Naive thymus-derived CD4-positive, alpha-beta T cell (primary cell): ENCODE data around the gene DUSP8. TPM values are rescaled to one million over a fixed set of nuclear protein-coding genes. Genes with fewer than 3 reads are reported as not detected.

Experiments
- ATAC-seq: fragments of 150-1000 bp; cut with Tn5 transposase; 2 replicates; pipeline ENCODE4 v1.10.0; 2021; ENCODE audit warnings: mild to moderate bottlenecking, moderate library complexity
- CTCF ChIA-PET: fragments of 350-600 bp; sonication (Branson Sonifier 250); formaldehyde crosslinking; loops from one replicate; lab custom pipeline; 2021; ENCODE audit warnings: antibody characterized with exemption; lab: Charles Lee
- POLR2A ChIA-PET: fragments of 350-600 bp; sonication (Branson Sonifier 250); formaldehyde crosslinking; loops from one replicate; lab custom pipeline; 2021; ENCODE audit warnings: antibody characterized with exemption, inconsistent platforms; lab: Charles Lee
- DNase-seq, 9 donors: peaks; one replicate each; pipeline versions ENCODE4 v3.0.0 to v3.0.0-alpha.2; 2020 to 2022; ENCODE audit warnings: mixed read lengths in 1 of 9
- H3K27ac ChIP-seq: one replicate; pipeline ENCODE4 v1.7.0; 2013; ENCODE audit warnings: mild to moderate bottlenecking, low read depth, low read length, moderate library complexity
- H3K27me3 ChIP-seq, 2 donors: one replicate each; pipeline ENCODE4 v1.7.0; 2013; ENCODE audit warnings: low read length in 2 of 2, mild to moderate bottlenecking in 2 of 2, moderate library complexity in 2 of 2; ENCODE audit not compliant: control insufficient read depth in 2 of 2, insufficient read depth in 2 of 2
- H3K36me3 ChIP-seq, 3 experiments: 1 replicate in 2 of 3; 2 replicates in 1 of 3; pipeline ENCODE4 v1.7.0; 2013; ENCODE audit warnings: low read length in 3 of 3, mild to moderate bottlenecking in 3 of 3, moderate library complexity in 1 of 3; ENCODE audit not compliant: insufficient read depth in 3 of 3, control insufficient read depth in 2 of 3
- H3K4me1 ChIP-seq, 2 donors: one replicate each; pipeline ENCODE4 v1.7.0; 2013; ENCODE audit warnings: low read length in 2 of 2, mild to moderate bottlenecking in 2 of 2, moderate library complexity in 1 of 2; ENCODE audit not compliant: control insufficient read depth in 2 of 2, insufficient read depth in 2 of 2
- H3K4me3 ChIP-seq: 2 replicates; pipeline ENCODE4 v1.7.0; 2013; ENCODE audit warnings: mild to moderate bottlenecking, low read length
- H3K9me3 ChIP-seq, 3 experiments: 1 replicate in 2 of 3; 2 replicates in 1 of 3; pipeline ENCODE4 v1.7.0; 2013; ENCODE audit warnings: low read length in 3 of 3; ENCODE audit not compliant: control insufficient read depth in 2 of 3
- H3K27ac Mint-ChIP-seq, 9 donors: one replicate each; pipeline ENCODE4 v1.8.0; 2020 to 2022; ENCODE audit warnings: mixed read lengths in 9 of 9, mild to moderate bottlenecking in 8 of 9, moderate library complexity in 5 of 9, inconsistent platforms in 2 of 9
- H3K27me3 Mint-ChIP-seq, 5 donors: one replicate each; pipeline ENCODE4 v1.8.0; 2021 to 2022; ENCODE audit warnings: mixed read lengths in 5 of 5, mild to moderate bottlenecking in 1 of 5
- H3K36me3 Mint-ChIP-seq, 5 donors: one replicate each; pipeline ENCODE4 v1.8.0; 2020 to 2022; ENCODE audit warnings: mixed read lengths in 5 of 5, mild to moderate bottlenecking in 3 of 5, inconsistent platforms in 1 of 5
- H3K4me1 Mint-ChIP-seq, 7 donors: one replicate each; pipeline ENCODE4 v1.8.0; 2020 to 2022; ENCODE audit warnings: mixed read lengths in 7 of 7, mild to moderate bottlenecking in 3 of 7, inconsistent platforms in 1 of 7
- H3K4me3 Mint-ChIP-seq, 10 donors: one replicate each; pipeline ENCODE4 v1.8.0; 2020 to 2022; ENCODE audit warnings: mild to moderate bottlenecking in 10 of 10, mixed read lengths in 10 of 10, moderate library complexity in 6 of 10, inconsistent platforms in 2 of 10
- H3K9me3 Mint-ChIP-seq, 11 donors: one replicate each; pipeline ENCODE4 v1.8.0; 2020 to 2022; ENCODE audit warnings: mixed read lengths in 11 of 11, mild to moderate bottlenecking in 4 of 11, inconsistent platforms in 1 of 11, moderate library complexity in 1 of 11
- intact Hi-C, 2 donors: fragments of 100-400 bp; cut with micrococcal nuclease; formaldehyde crosslinking; loops; one replicate each; pipeline ENCODE4 v1.15.1; 2023
- polyA plus RNA-seq, 2 donors: library from polyadenylated mRNA; unstranded; fragments of 300-500 nt; fragmentation: Illumina TruSeq; gene quantifications; one replicate each; pipeline ENCODE4 v1.2.3, GENCODE V29; 2021
- total RNA-seq, 6 experiments: library from RNA in 5 of 6; stranded (reverse) in 5 of 6; gene quantifications; 1 replicate in 5 of 6; 2 replicates in 1 of 6; pipeline ENCODE4 v1.2.3 and lab custom pipeline; 2021 to 2026

The DUSP8 gene
- total and polyA plus RNA-seq, 7 experiments from 2014 or later: 0.22 to 79.3 (median 3.9) TPM

GRCh38 chr11:1532606-1533341 is 39.3 kb downstream of the DUSP8 start:
- H3K27me3 Mint-ChIP-seq: peaks cover 0 to 1% (median 0%) of the 10 kb centered on the region in 5 donors
- peaks cover 15 to 25% of the 10 kb centered on the region in 2 donors for H3K4me1 ChIP-seq
- no peaks in the 10 kb centered on the region for H3K9me3 ChIP-seq
- H3K4me3 ChIP-seq: no peak overlapping the region
- peaks cover 0 to 17% (median 2%) of the 10 kb centered on the region in 5 donors for H3K36me3 Mint-ChIP-seq
- ATAC-seq: no peak
- DNase-seq: no peak
- H3K4me1 Mint-ChIP-seq: peaks cover 10 to 77% (median 60%) of the 10 kb centered on the region in 7 donors
- no peaks in the 10 kb centered on the region for H3K27me3 ChIP-seq
- H3K36me3 ChIP-seq: peaks cover 0 to 33% (median 6%) of the 10 kb centered on the region in 3 experiments
- intact Hi-C loops: no loop called here
- no peaks in the 10 kb centered on the region for H3K9me3 Mint-ChIP-seq
- H3K27ac ChIP-seq: no peak overlapping the region
- ChIA-PET CTCF (interaction anchor here (1.0 to 1.8 kb wide), 2 partner anchors 18 to 42 kb away, joined by 3 to 6 read pairs; no protein-coding TSS in a partner anchor), POLR2A (interaction anchor here (1.1 kb wide), 1 partner anchor 11 kb away, joined by 3 read pairs; no protein-coding TSS in a partner anchor)
- no peak overlapping the region for H3K27ac Mint-ChIP-seq
- peak overlapping the region in 2 of 10 donors; percentile 18 to 45 for H3K4me3 Mint-ChIP-seq

GRCh38 chr11:1532014-1532586 is 40.0 kb downstream of the DUSP8 start:
- Mint-ChIP-seq H3K27me3 (no peaks in the 10 kb centered on the region), H3K4me3 (peak overlapping the region in 1 of 10 donors; percentile 20), H3K9me3 (no peaks in the 10 kb centered on the region), H3K4me1 (peaks cover 10 to 73% (median 60%) of the 10 kb centered on the region in 7 donors), H3K36me3 (peaks cover 0 to 17% (median 2%) of the 10 kb centered on the region in 5 donors), H3K27ac (no peak overlapping the region)
- peaks cover 0 to 33% (median 6%) of the 10 kb centered on the region in 3 experiments for H3K36me3 ChIP-seq
- ATAC-seq: no peak
- intact Hi-C loops: no loop called here
- H3K4me1 ChIP-seq: peaks cover 15 to 21% of the 10 kb centered on the region in 2 donors
- H3K9me3 ChIP-seq: no peaks in the 10 kb centered on the region
- no peak overlapping the region for H3K27ac ChIP-seq
- POLR2A ChIA-PET: interaction anchor here (1.1 kb wide), 1 partner anchor 10 kb away, joined by 3 read pairs; no protein-coding TSS in a partner anchor
- H3K27me3 ChIP-seq: no peaks in the 10 kb centered on the region
- DNase-seq: no peak
- CTCF ChIA-PET: interaction anchor here (1.0 to 1.8 kb wide), 2 partner anchors 17 to 43 kb away, joined by 3 to 6 read pairs; no protein-coding TSS in a partner anchor
- no peak overlapping the region for H3K4me3 ChIP-seq

GRCh38 chr11:1531449-1532013 is 40.5 kb downstream of the DUSP8 start:
- Histone ChIP-seq H3K27me3 (no peaks in the 10 kb centered on the region), H3K4me3 (no peak overlapping the region), H3K36me3 (peaks cover 0 to 33% (median 6%) of the 10 kb centered on the region in 3 experiments), H3K4me1 (peaks cover 12 to 21% of the 10 kb centered on the region in 2 donors), H3K27ac (no peak overlapping the region), H3K9me3 (no peaks in the 10 kb centered on the region)
- no peaks in the 10 kb centered on the region for H3K9me3 Mint-ChIP-seq
- DNase-seq: no peak
- H3K27ac Mint-ChIP-seq: peak overlapping the region in 2 of 9 donors; percentile 14 to 19
- ChIA-PET POLR2A (no interaction called here), CTCF (interaction anchor here (1.0 to 1.8 kb wide), 2 partner anchors 17 to 44 kb away, joined by 3 to 6 read pairs; no protein-coding TSS in a partner anchor)
- peak overlapping the region in 2 of 10 donors; percentile 20 to 45 for H3K4me3 Mint-ChIP-seq
- peaks cover 10 to 73% (median 58%) of the 10 kb centered on the region in 7 donors for H3K4me1 Mint-ChIP-seq
- peaks cover 0 to 14% (median 2%) of the 10 kb centered on the region in 5 donors for H3K36me3 Mint-ChIP-seq
- no peak for ATAC-seq
- H3K27me3 Mint-ChIP-seq: no peaks in the 10 kb centered on the region
- intact Hi-C loops: no loop called here

- Mint-ChIP-seq H3K27ac (peak overlapping the region in 2 of 9 donors; percentile 14 to 19), H3K9me3 (no peaks in the 10 kb centered on the region), H3K4me3 (no peak overlapping the region), H3K27me3 (no peaks in the 10 kb centered on the region), H3K4me1 (peaks cover 7 to 73% (median 57%) of the 10 kb centered on the region in 7 donors), H3K36me3 (peaks cover 0 to 14% (median 2%) of the 10 kb centered on the region in 5 donors)
- Histone ChIP-seq H3K27ac (no peak overlapping the region), H3K4me1 (peaks cover 6 to 17% of the 10 kb centered on the region in 2 donors), H3K9me3 (no peaks in the 10 kb centered on the region), H3K36me3 (peaks cover 0 to 30% (median 6%) of the 10 kb centered on the region in 3 experiments), H3K27me3 (no peaks in the 10 kb centered on the region), H3K4me3 (no peak overlapping the region)
- ChIA-PET CTCF (interaction anchor here (1.8 kb wide), 1 partner anchor 44 kb away, joined by 6 read pairs; no protein-coding TSS in a partner anchor), POLR2A (no interaction called here)
- intact Hi-C loops: no loop called here
- no peak for DNase-seq
- ATAC-seq: no peak
These were observed 41.2 kb downstream of the DUSP8 start for GRCh38 chr11:1530686-1531448.

- H3K36me3 Mint-ChIP-seq: peaks cover 0 to 9% (median under 1%) of the 10 kb centered on the region in 5 donors
- H3K27ac Mint-ChIP-seq: no peak overlapping the region
- H3K36me3 ChIP-seq: peaks cover 0 to 27% (median 0%) of the 10 kb centered on the region in 3 experiments
- H3K9me3 Mint-ChIP-seq: no peaks in the 10 kb centered on the region
- H3K4me3 ChIP-seq: no peak overlapping the region
- ChIA-PET CTCF (no interaction called here), POLR2A (no interaction called here)
- peaks cover 2 to 68% (median 52%) of the 10 kb centered on the region in 7 donors for H3K4me1 Mint-ChIP-seq
- no peaks in the 10 kb centered on the region for H3K27me3 ChIP-seq
- no peak overlapping the region for H3K4me3 Mint-ChIP-seq
- intact Hi-C loops: no loop called here
- no peak for ATAC-seq
- no peaks in the 10 kb centered on the region for H3K27me3 Mint-ChIP-seq
- no peak overlapping the region for H3K27ac ChIP-seq
- DNase-seq: no peak
- H3K4me1 ChIP-seq: peaks cover 0 to 10% of the 10 kb centered on the region in 2 donors
- no peaks in the 10 kb centered on the region for H3K9me3 ChIP-seq
These were observed 42.3 kb downstream of the DUSP8 start for GRCh38 chr11:1529774-1530173.

- H3K27me3 Mint-ChIP-seq: no peaks in the 10 kb centered on the region
- peaks cover 0 to 24% (median 0%) of the 10 kb centered on the region in 3 experiments for H3K36me3 ChIP-seq
- ChIA-PET POLR2A (no interaction called here), CTCF (no interaction called here)
- no peaks in the 10 kb centered on the region for H3K27me3 ChIP-seq
- H3K4me3 Mint-ChIP-seq: no peak overlapping the region
- H3K27ac Mint-ChIP-seq: peak overlapping the region in 1 of 9 donors; percentile 22
- peaks cover 0 to 9% (median 0%) of the 10 kb centered on the region in 5 donors for H3K36me3 Mint-ChIP-seq
- H3K4me3 ChIP-seq: no peak overlapping the region
- DNase-seq (no peak), ATAC-seq (no peak)
- peaks cover 2 to 67% (median 47%) of the 10 kb centered on the region in 7 donors for H3K4me1 Mint-ChIP-seq
- H3K4me1 ChIP-seq: peaks cover 0 to 5% of the 10 kb centered on the region in 2 donors
- H3K9me3 ChIP-seq: no peaks in the 10 kb centered on the region
- intact Hi-C loops: no loop called here
- no peaks in the 10 kb centered on the region for H3K9me3 Mint-ChIP-seq
- no peak overlapping the region for H3K27ac ChIP-seq
These were observed 42.8 kb downstream of the DUSP8 start for GRCh38 chr11:1529286-1529685.
